ENCODE data around the gene SLC39A11. TPM values are rescaled to one million over a fixed set of nuclear protein-coding genes. Genes with fewer than 3 reads are reported as not detected.
A peak's percentile ranks its signal among the peaks of the same experiment; 100 is the strongest.
"Not testable (repeated sequence)": the region's sequence is repeated elsewhere in the genome, so short reads cannot be mapped to it uniquely, and the experiment has no call there.

SLC39A11 gene
- total RNA-seq, 1 experiment from 2014 or later = 18.9 TPM

DNA sequence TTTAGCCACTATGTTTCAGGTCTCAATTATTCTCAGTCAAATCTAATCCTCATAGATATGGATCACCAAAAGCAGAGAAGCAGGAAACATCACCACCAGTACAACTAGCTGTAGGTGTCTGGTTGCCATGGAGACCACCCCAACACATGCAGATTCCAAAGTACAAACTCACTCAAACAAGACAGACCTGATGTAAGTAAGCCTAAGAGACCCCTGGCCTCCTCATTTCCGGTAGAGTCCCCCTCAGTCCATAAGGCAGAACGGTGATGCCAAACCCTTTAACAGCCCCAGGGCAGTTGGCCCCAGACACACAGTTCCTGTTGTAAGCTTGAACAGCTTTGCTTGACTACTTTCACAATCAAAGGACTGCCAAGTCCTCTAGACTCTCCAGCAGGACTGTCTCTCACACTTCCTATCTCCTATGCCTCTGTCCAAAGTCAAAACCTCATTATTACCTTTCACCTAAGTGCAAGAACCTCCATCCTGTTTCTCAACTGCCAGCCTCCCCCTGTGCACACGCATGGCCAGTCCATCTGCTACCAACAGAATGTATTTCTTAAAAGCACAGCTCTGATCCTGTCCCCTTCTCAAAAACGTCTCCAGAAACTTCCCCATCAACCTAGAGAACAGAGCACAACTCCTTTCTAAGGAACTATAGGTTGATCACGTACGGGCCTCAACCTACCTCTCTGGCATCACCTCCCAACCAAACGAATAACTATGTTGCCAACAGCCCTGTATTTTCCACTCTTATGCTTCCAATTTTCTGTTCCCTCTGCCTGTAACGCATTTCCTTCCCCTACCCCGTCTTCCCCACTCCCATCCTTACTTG is 23.9 kb downstream of the SLC39A11 start:
- Mint-ChIP-seq H3K27ac (no peak overlapping the region), H3K27me3 (ENCODE audit: low read depth) (no peaks in the 10 kb centered on the region), H3K4me3 (no peak overlapping the region), H3K9me3 (peaks cover 23% of the 10 kb centered on the region), H3K36me3 (peaks cover 12% of the 10 kb centered on the region), H3K4me1 (0 out of 2 replicates have a peak, but pooled peaks cover 3% of the 10 kb centered on the region)
- ChIA-PET CTCF (interaction anchor here (1.3 kb wide), 1 partner anchor 82 kb away, joined by 4 read pairs; no protein-coding TSS in a partner anchor), POLR2A (no interaction called here)
- TF ChIP-seq FOXK1 (CRISPR knock-in tag; IDR thresholded peaks at IDR 0.05) (no peak), NR3C1 (CRISPR knock-in tag; conservative IDR thresholded peaks at IDR 0.05; ENCODE audit: low read depth) (no peak), GABPB1 (CRISPR knock-in tag; IDR thresholded peaks at IDR 0.05) (peak; percentile 90), GTF2I (CRISPR knock-in tag; conservative IDR thresholded peaks at IDR 0.05) (no peak), ELF4 (CRISPR knock-in tag; IDR thresholded peaks at IDR 0.05; ENCODE audit: low read depth) (no peak)
- no peak for ATAC-seq
- no peak for DNase-seq (ENCODE audit: low spot score)

GRCh38 chr17:73067699-73068098 is 24.8 kb downstream of the SLC39A11 start:
- POLR2A ChIA-PET; H3K27ac Mint-ChIP-seq; DNase-seq (ENCODE audit: low spot score); CTCF ChIA-PET; ATAC-seq; H3K4me1 Mint-ChIP-seq; H3K4me3 Mint-ChIP-seq; H3K27me3 Mint-ChIP-seq (ENCODE audit: low read depth): not testable (repeated sequence)
- peaks cover 12% of the 10 kb centered on the region for H3K36me3 Mint-ChIP-seq
- peaks cover 23% of the 10 kb centered on the region for H3K9me3 Mint-ChIP-seq

GRCh38 chr17:73067075-73067474 is 25.4 kb downstream of the SLC39A11 start:
- Mint-ChIP-seq H3K36me3 (peaks cover 12% of the 10 kb centered on the region), H3K27ac (no peak overlapping the region), H3K4me1 (0 out of 2 replicates have a peak, but pooled peaks cover 3% of the 10 kb centered on the region), H3K9me3 (peaks cover 23% of the 10 kb centered on the region), H3K4me3 (no peak overlapping the region), H3K27me3 (ENCODE audit: low read depth) (no peaks in the 10 kb centered on the region)
- POLR2A ChIA-PET = interaction anchor here (0.5 kb wide), 1 partner anchor 12 kb away, joined by 4 read pairs; no protein-coding TSS in a partner anchor
- ATAC-seq = no peak
- DNase-seq (ENCODE audit: low spot score) = no peak
- CTCF ChIA-PET = no interaction called here
- TF ChIP-seq, protein P1, sequence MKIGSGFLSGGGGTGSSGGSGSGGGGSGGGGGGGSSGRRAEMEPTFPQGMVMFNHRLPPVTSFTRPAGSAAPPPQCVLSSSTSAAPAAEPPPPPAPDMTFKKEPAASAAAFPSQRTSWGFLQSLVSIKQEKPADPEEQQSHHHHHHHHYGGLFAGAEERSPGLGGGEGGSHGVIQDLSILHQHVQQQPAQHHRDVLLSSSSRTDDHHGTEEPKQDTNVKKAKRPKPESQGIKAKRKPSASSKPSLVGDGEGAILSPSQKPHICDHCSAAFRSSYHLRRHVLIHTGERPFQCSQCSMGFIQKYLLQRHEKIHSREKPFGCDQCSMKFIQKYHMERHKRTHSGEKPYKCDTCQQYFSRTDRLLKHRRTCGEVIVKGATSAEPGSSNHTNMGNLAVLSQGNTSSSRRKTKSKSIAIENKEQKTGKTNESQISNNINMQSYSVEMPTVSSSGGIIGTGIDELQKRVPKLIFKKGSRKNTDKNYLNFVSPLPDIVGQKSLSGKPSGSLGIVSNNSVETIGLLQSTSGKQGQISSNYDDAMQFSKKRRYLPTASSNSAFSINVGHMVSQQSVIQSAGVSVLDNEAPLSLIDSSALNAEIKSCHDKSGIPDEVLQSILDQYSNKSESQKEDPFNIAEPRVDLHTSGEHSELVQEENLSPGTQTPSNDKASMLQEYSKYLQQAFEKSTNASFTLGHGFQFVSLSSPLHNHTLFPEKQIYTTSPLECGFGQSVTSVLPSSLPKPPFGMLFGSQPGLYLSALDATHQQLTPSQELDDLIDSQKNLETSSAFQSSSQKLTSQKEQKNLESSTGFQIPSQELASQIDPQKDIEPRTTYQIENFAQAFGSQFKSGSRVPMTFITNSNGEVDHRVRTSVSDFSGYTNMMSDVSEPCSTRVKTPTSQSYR (CRISPR knock-in tag; IDR thresholded peaks at IDR 0.05) = no peak
- TF ChIP-seq ZBTB43 (CRISPR knock-in tag; IDR thresholded peaks at IDR 0.05) = no peak
- TF ChIP-seq ATF1 (CRISPR knock-in tag; IDR thresholded peaks at IDR 0.05) = no peak
- no peak for TF ChIP-seq ZNF263 (CRISPR knock-in tag; IDR thresholded peaks at IDR 0.05; ENCODE audit: low read depth)
- TF ChIP-seq SMAD4 (CRISPR knock-in tag; IDR thresholded peaks at IDR 0.05) = no peak
- no peak for TF ChIP-seq E2F1 (CRISPR knock-in tag; IDR thresholded peaks at IDR 0.05)
- TF ChIP-seq E2F4 (CRISPR knock-in tag; IDR thresholded peaks at IDR 0.05; ENCODE audit: borderline replicate concordance, low read depth) = no peak
- TF ChIP-seq FOXP1 (CRISPR knock-in tag; IDR thresholded peaks at IDR 0.05; ENCODE audit: borderline replicate concordance) = no peak
- TF ChIP-seq, protein P2, sequence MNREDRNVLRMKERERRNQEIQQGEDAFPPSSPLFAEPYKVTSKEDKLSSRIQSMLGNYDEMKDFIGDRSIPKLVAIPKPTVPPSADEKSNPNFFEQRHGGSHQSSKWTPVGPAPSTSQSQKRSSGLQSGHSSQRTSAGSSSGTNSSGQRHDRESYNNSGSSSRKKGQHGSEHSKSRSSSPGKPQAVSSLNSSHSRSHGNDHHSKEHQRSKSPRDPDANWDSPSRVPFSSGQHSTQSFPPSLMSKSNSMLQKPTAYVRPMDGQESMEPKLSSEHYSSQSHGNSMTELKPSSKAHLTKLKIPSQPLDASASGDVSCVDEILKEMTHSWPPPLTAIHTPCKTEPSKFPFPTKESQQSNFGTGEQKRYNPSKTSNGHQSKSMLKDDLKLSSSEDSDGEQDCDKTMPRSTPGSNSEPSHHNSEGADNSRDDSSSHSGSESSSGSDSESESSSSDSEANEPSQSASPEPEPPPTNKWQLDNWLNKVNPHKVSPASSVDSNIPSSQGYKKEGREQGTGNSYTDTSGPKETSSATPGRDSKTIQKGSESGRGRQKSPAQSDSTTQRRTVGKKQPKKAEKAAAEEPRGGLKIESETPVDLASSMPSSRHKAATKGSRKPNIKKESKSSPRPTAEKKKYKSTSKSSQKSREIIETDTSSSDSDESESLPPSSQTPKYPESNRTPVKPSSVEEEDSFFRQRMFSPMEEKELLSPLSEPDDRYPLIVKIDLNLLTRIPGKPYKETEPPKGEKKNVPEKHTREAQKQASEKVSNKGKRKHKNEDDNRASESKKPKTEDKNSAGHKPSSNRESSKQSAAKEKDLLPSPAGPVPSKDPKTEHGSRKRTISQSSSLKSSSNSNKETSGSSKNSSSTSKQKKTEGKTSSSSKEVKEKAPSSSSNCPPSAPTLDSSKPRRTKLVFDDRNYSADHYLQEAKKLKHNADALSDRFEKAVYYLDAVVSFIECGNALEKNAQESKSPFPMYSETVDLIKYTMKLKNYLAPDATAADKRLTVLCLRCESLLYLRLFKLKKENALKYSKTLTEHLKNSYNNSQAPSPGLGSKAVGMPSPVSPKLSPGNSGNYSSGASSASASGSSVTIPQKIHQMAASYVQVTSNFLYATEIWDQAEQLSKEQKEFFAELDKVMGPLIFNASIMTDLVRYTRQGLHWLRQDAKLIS (CRISPR knock-in tag; IDR thresholded peaks at IDR 0.05; ENCODE audit: borderline replicate concordance) = no peak
- TF ChIP-seq ZNF425 (CRISPR knock-in tag; conservative IDR thresholded peaks at IDR 0.05) = no peak
- TF ChIP-seq IRF2 (CRISPR knock-in tag; IDR thresholded peaks at IDR 0.05; ENCODE audit: borderline replicate concordance, low read depth) = no peak
- no peak for TF ChIP-seq NR2C2 (CRISPR knock-in tag; IDR thresholded peaks at IDR 0.05)
- no peak for TF ChIP-seq FOXK1 (CRISPR knock-in tag; IDR thresholded peaks at IDR 0.05)
